Endodermal cell (in vitro differentiated cells): ENCODE results near the gene PDE8B. TPM values are rescaled to one million over a fixed set of nuclear protein-coding genes. Genes with fewer than 3 reads are reported as not detected.

ENCODE experiments used
- DNase-seq: peaks from one replicate; pipeline ENCODE4 v3.0.0-alpha.2; 2017
- H3K27ac ChIP-seq: 2 replicates; pipeline ENCODE4 v1.5.1; 2013; ENCODE audit warnings: mild to moderate bottlenecking, low read depth, low read length, moderate library complexity
- H3K27me3 ChIP-seq: 2 replicates; pipeline ENCODE4 v1.6.1; 2013; ENCODE audit warnings: mild to moderate bottlenecking, low read length, moderate library complexity; ENCODE audit not compliant: insufficient read depth, control insufficient read depth, poor library complexity, severe bottlenecking
- H3K36me3 ChIP-seq: 2 replicates; pipeline ENCODE4 v1.7.0; 2013; ENCODE audit warnings: mild to moderate bottlenecking, low read length, moderate library complexity; ENCODE audit not compliant: control insufficient read depth, insufficient read depth
- H3K4me1 ChIP-seq: one replicate; pipeline ENCODE4 v1.7.0; 2013; ENCODE audit warnings: low read length; ENCODE audit not compliant: control insufficient read depth, insufficient read depth
- H3K4me3 ChIP-seq: 2 replicates; pipeline ENCODE4 v1.5.1; 2013; ENCODE audit warnings: mild to moderate bottlenecking, low read length, moderate library complexity
- H3K9ac ChIP-seq: 2 replicates; pipeline ENCODE4 v1.6.1; 2013; ENCODE audit warnings: mild to moderate bottlenecking, low read length, moderate library complexity; ENCODE audit not compliant: poor library complexity, severe bottlenecking; ENCODE audit errors: extremely low read depth
- H3K9me3 ChIP-seq: 2 replicates; pipeline ENCODE4 v1.6.1; 2013; ENCODE audit warnings: mild to moderate bottlenecking, low read length, moderate library complexity; ENCODE audit not compliant: control insufficient read depth
- H3K27ac Mint-ChIP-seq: 2 replicates; pipeline ENCODE4 v1.8.0; 2020; ENCODE audit warnings: mixed read lengths
- H3K27me3 Mint-ChIP-seq: 2 replicates; pipeline ENCODE4 v1.8.0; 2021; ENCODE audit warnings: mild to moderate bottlenecking, mixed read lengths; ENCODE audit not compliant: insufficient read depth
- H3K36me3 Mint-ChIP-seq: 2 replicates; pipeline ENCODE4 v1.8.0; 2020; ENCODE audit warnings: low read depth, mixed read lengths
- H3K4me1 Mint-ChIP-seq: 2 replicates; pipeline ENCODE4 v1.8.0; 2020; ENCODE audit warnings: mixed read lengths
- H3K4me3 Mint-ChIP-seq: 2 replicates; pipeline ENCODE4 v1.8.0; 2020; ENCODE audit warnings: mild to moderate bottlenecking, moderate library complexity, mixed read lengths
- H3K9me3 Mint-ChIP-seq: 2 replicates; pipeline ENCODE4 v1.8.0; 2020; ENCODE audit warnings: mild to moderate bottlenecking, mixed read lengths
- WGBS, 2 experiments: methylation state at CpG; one replicate each; pipeline versions ENCODE4 v1.1.5 to v1.1.7; 2013; ENCODE audit warnings: missing lambda C conversion rate in 2 of 2, mixed read lengths in 1 of 2; ENCODE audit not compliant: insufficient coverage in 1 of 2, insufficient read length in 1 of 2; 5-methylcytosine and 5-hydroxymethylcytosine counted together
- total RNA-seq, 2 donors: library from RNA; stranded (reverse); fragmentation: NEBNext Ultra II Directional in 1 of 2; extraction: Animal tissue kit (Norgen Biotek cat#: 25700) in 1 of 2; gene quantifications; 2 replicates in 1 of 2; 3 replicates in 1 of 2; pipeline ENCODE4 v1.2.1, GENCODE V29; 2021
- TF ChIP-seq, protein P1 (sequence below): fragments of 200-600 bp; sonication (generic); conservative IDR thresholded peaks from 2 replicates; pipeline ENCODE4 v1.5.0; 2021; ENCODE audit warnings: antibody characterized with exemption, mild to moderate bottlenecking

The PDE8B gene
- total RNA-seq, 2 donors from 2014 or later: 0.20 to 0.51 TPM

GRCh38 chr5:77222722-77223121 lies 12.2 kb downstream of the PDE8B start:
- H3K4me3 Mint-ChIP-seq: no peak overlapping the region
- Histone ChIP-seq H3K27ac (no peak overlapping the region), H3K36me3 (no peaks in the 10 kb centered on the region), H3K27me3 (no peaks in the 10 kb centered on the region), H3K9me3 (no peaks in the 10 kb centered on the region), H3K4me1 (no peaks in the 10 kb centered on the region), H3K4me3 (no peak overlapping the region), H3K9ac (no peak overlapping the region)
- H3K9me3 Mint-ChIP-seq: no peaks in the 10 kb centered on the region
- H3K27ac Mint-ChIP-seq: no peak overlapping the region
- peaks cover 6% of the 10 kb centered on the region for H3K4me1 Mint-ChIP-seq
- no peak for DNase-seq
- no peaks in the 10 kb centered on the region for H3K36me3 Mint-ChIP-seq
- TF ChIP-seq, protein P1, sequence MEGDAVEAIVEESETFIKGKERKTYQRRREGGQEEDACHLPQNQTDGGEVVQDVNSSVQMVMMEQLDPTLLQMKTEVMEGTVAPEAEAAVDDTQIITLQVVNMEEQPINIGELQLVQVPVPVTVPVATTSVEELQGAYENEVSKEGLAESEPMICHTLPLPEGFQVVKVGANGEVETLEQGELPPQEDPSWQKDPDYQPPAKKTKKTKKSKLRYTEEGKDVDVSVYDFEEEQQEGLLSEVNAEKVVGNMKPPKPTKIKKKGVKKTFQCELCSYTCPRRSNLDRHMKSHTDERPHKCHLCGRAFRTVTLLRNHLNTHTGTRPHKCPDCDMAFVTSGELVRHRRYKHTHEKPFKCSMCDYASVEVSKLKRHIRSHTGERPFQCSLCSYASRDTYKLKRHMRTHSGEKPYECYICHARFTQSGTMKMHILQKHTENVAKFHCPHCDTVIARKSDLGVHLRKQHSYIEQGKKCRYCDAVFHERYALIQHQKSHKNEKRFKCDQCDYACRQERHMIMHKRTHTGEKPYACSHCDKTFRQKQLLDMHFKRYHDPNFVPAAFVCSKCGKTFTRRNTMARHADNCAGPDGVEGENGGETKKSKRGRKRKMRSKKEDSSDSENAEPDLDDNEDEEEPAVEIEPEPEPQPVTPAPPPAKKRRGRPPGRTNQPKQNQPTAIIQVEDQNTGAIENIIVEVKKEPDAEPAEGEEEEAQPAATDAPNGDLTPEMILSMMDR: no peak
- WGBS, 2 experiments: 82 to 100% methylated on average over 1 of the region's 1 CpG
- H3K27me3 Mint-ChIP-seq: peaks cover 12% of the 10 kb centered on the region

DNA sequence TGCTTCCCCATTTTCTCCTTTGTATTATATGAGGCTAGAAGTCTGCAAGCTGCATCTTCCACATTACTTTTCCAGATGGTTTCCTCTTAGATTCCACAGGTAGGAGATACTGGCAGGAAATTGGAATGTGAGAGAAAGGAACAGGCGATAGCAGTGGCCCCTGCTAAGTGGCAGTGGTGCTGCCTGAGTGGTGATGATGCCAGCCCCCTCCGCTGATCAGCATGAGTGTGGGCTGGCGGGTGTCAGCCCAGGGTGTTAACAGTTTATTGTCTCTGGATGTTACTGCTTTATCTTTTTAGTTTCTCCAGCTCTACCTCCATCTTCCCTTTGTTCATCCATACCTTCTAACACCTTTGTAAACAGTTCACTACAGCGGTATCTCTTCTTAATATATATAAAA lies 13.2 kb downstream of the PDE8B start:
- H3K4me3 Mint-ChIP-seq: no peak overlapping the region
- H3K27me3 ChIP-seq: no peaks in the 10 kb centered on the region

GRCh38 chr5:77224672-77225355 lies 14.3 kb downstream of the PDE8B start:
- H3K36me3 ChIP-seq: no peaks in the 10 kb centered on the region
- 75 to 100% methylated on average over 1 of the region's 1 CpG for WGBS, 2 experiments
- Mint-ChIP-seq H3K9me3 (no peaks in the 10 kb centered on the region), H3K36me3 (no peaks in the 10 kb centered on the region), H3K27ac (no peak overlapping the region), H3K27me3 (peaks cover 10% of the 10 kb centered on the region), H3K4me3 (no peak overlapping the region), H3K4me1 (peaks cover 6% of the 10 kb centered on the region)
- no peaks in the 10 kb centered on the region for H3K27me3 ChIP-seq
- TF ChIP-seq, protein P1: no peak
- DNase-seq: no peak
- no peak overlapping the region for H3K27ac ChIP-seq
- H3K9me3 ChIP-seq: no peaks in the 10 kb centered on the region
- H3K4me1 ChIP-seq: no peaks in the 10 kb centered on the region
- H3K4me3 ChIP-seq: no peak overlapping the region
- no peak overlapping the region for H3K9ac ChIP-seq

More for the DNA sequence above, 13.2 kb downstream of the PDE8B start:
- Histone ChIP-seq H3K9ac (no peak overlapping the region), H3K9me3 (no peaks in the 10 kb centered on the region), H3K4me1 (no peaks in the 10 kb centered on the region), H3K27ac (no peak overlapping the region), H3K4me3 (no peak overlapping the region), H3K36me3 (no peaks in the 10 kb centered on the region)
- Mint-ChIP-seq H3K27me3 (peaks cover 11% of the 10 kb centered on the region), H3K9me3 (no peaks in the 10 kb centered on the region), H3K27ac (no peak overlapping the region), H3K36me3 (no peaks in the 10 kb centered on the region), H3K4me1 (peaks cover 6% of the 10 kb centered on the region)
- 88% methylated on average over 4 of the region's 4 CpGs; no CpG with 5 or more reads in 1 of the 2 experiments for WGBS, 2 experiments
- DNase-seq: no peak
- TF ChIP-seq, protein P1: no peak
